HG03108 (cell line): ENCODE measurements around the gene MST1R.
"Not testable (repeated sequence)": the region's sequence is repeated elsewhere in the genome, so short reads cannot be mapped to it uniquely, and the experiment has no call there.

Source experiments
- ATAC-seq: cut with Tn5 transposase; IDR thresholded peaks from one replicate; pipeline ENCODE4 v1.9.1; 2021; ENCODE audit warnings: moderate library complexity; ENCODE audit not compliant: unreplicated experiment

Gene MST1R

DNA sequence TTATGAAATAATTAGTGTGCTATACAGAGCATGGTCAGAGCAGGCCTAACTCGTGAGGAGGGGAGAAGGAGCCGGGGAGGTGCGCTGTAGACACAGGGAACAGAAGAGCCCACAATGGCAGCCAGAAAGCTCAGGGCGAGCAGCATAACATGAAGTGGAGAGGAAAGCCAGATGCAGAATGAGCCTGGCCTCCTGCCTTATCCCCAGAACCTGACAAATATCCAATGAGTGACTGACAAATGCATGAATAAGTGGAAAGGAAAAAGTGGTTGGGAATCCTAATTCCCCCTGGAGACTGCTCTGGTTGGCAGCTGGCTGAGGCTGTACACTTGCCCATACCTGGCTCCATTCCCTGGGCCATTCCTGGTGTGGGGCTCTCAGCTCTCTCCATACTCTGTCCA lies 9.2 kb upstream of the MST1R start:
- no peak for ATAC-seq

DNA sequence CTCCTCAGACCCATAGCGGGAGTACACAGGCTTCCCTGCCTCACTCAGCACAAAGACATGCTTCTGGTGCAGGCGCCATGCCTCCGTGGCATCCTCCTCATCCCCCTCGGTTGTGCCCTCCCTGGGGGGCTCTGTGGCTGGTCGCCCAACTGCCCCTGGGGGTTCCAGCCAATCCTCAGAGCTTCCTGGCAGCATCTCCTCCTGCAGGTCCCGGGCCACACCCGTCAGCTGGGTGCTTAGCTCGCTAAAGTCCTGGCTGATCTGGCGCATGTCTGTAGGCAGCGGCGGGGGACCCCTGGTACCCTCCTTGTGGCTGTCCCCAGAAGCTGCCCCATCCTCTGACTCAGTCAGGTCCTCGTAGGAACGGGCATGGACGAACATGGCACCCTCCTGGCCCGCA lies 7.9 kb upstream of the MST1R start:
- no peak for ATAC-seq

DNA sequence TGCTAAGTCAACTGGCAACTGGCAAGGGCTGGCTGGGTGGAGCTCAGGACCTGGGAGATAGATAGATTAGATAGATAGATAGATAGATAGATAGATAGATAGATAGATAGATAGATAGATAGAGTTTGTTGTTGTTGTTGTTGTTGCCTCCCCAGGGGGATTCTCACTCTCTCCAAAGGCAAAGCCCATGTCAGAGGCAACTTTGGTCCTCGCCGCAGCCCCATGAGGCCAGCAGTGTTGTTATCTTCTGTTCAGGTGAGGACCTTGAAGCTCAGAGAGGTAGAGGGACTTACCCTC lies 7.4 kb upstream of the MST1R start:
- no peak for ATAC-seq

DNA sequence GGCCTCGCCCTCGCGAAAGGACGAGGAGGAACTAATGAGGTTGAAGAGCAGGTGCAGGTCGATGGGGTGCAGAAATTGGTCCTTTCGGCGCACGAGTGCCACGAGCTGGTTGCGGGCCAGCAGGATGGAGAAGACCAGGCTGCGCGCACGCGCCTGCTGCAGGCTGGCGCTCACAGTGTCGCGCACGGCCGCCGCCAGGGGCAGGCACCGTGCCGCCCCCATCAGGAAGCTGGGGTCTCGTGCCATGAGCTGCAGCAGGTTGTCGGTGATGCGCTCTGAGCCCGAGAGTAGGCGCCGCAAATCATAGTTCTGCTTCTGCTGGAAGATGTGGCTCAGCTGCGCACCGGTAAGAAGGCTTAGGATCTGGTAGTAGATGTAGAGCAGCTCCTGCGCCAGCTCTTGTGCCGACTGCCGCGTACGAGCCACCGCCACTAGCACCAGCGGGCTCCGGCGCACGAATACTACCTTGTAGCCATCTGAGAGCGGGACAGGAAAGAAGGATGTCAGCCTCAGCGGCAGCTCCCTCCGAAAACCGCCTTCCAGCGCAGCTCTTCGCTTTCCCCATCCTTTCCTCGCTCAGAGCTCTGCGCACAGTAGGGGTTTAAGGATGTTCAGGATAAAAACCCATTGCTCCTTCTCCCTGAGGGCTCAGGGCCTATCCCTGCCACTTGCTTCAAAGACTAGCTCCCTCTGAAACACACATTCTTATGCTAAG lies 6.9 kb upstream of the MST1R start:
- no peak for ATAC-seq

DNA sequence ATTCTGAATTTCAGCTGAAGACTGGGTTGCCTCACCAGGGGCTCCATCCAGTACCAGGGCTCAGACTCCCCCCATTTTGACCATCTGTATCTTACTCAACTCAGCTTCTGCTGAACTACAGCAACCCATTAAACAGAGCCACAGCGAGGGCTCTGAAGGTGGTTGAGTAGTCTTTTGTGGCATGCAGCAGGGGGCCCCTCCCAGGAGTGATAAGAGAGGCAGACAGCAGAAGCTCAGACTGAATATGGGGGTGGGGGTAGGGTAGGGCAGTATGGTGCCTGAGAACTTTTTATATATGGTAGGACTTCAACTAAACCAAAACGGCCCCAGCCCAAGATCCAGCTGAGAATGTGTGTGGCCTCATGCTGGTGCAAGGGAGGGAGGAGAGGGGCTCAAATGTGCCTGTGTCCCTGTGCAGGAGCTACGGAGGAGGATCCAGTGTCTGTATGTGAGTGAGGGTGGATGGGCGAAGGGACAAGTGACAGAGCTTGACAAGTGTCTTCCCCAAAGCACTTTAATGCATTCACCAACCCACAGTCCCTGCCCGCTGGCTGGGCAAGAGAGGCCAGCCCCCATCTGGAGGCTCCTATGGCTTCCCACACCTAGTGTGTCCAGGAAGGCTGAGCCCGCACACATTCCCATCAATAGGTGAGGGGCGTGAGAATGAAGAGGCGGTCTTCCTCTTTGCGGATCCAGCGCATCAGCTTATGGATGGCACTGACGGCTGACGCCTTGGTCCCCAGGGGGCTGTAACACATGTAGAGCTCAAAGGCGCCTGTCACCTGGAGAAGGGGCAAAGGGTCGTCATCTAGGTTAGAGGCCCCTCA lies 4.9 kb upstream of the MST1R start:
- ATAC-seq, result no peak

DNA sequence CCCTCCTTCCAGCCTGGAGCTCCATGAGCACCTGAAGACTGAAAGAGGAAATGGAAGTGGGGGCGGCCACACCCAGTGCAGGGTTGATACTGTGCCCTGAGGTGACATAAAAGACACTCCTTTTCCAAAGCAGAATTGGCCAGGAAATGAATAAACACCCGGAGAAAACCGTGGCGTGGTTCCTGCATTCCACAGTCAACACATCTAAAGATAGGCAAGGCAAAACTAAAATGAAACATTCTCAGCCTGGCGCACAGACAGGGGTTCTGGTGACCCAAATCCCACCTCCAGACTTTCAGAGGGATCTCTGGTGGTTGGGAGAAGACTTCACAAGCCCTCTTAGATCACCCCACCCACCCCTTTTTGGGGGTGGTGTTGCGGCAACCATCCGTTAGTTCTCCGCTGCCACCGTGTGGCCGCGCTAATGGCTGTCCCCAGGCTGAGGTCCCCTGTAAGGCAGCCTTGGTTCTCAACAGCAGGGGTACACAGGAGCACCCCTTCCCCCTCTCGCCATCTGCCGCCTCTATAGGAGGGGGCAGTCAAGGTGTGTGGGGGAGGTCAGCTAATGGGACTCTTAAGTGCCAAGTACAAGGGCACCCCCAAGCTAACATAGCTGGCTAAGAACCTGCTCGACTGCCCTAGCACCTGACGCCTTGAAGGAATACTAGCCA lies 2.5 kb upstream of the MST1R start:
- ATAC-seq, result no peak

DNA sequence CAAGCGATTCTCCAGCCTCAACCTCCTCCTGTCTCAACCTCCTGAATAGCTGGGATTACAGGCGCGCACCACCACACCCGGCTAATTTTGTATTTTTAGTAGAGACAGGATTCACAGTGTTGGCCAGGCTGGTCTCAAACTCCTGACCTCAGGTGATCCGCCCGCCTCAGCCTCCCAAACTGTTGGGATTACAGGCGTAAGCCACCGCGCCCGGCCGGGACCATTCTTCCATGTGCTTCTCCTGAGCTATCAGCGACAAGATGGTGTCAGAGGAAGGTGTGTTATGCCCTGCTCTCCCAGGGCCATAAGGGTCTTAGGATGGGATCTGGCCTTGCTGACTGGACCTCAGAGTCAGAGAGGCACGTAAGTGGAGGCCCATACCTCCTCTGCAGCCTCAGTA lies 775 bp upstream of the MST1R start:
- ATAC-seq, result not testable (repeated sequence)

DNA sequence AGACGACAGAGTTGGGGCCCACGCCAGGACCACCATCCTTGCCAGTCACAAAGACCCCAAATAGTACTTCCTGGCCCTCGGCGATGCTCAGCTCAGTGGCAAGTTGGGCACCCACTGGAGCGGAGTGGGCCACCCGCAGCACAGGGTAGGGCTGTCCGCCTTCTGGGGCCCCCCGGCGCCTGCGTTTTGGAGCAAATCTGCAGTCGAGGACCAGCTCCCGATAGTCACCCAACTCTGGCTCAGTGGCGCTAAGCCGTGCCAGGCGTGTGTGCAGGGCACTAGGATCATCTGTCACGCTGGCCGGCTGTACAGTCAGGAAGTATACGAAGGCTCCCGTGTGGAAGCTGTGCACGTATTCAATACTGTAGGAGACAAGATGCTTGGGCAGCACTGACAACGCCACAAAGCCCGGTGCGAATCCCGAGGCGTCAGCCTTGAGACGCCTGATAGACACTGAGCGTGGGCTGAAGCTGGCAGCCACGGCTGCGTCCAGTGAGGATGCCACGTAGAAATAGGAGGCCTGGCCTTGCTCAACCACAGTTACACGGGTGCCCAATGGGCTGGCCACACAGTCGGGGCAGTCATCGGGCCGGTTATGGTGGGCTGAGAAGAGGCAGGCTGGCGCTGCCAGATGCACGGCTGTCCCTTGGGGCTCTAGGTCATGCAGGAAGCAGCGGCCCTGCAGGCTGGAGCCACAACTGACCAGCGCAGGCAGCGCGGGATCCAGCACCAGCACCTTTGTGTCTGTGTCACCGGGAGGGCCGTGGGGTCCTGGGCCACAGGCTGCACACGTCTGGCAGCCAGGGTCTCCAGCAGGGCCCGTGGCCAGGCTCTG lies 945 bp downstream of the MST1R start:
- ATAC-seq, result no peak

DNA sequence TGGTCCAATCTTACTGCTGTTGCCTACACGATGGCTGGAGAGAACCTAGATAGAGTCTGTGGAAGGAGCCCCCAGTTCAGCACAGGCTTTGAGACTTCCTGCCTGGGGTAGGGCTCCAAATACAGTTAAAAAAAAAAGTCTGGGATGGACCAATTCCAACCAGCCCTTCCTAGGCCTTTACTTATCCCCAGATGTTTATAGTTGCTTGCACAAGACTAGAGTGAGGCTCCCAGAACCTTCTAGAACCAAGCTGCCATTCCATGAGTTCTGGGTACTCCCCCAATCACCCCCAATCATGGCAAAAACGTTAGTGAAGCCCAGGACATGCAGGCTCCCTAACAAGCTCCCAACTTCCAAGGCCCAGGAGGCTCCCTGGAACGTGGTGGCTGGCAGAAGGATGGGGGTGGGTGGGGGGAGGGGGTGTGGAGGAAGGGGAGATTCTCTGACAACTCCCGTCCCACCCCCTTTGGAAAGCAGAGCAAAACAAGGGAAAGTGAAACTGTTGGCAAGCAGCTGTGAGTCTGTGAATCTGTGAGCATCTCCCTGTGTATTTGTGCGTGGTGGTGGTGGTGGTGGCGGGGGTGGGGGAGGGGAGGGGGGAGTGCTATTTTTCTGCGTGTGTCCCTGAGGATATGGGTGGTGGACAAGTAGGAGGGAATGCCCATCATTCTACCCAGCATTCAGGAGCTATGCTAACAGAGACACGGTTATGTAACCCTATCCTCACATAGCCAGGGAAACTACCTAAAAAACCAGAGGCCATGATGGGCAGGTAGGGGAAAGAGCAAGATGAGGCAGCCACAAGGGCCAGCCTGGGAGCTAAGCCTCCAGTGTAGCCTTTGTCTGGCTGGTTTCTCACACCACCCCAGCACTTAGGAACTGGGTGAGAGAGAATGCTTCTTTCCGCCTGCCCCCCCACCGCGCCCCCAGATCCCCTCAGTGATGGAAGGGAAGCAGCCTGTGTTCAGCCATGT lies 2.0 kb downstream of the MST1R start:
- no peak for ATAC-seq

DNA sequence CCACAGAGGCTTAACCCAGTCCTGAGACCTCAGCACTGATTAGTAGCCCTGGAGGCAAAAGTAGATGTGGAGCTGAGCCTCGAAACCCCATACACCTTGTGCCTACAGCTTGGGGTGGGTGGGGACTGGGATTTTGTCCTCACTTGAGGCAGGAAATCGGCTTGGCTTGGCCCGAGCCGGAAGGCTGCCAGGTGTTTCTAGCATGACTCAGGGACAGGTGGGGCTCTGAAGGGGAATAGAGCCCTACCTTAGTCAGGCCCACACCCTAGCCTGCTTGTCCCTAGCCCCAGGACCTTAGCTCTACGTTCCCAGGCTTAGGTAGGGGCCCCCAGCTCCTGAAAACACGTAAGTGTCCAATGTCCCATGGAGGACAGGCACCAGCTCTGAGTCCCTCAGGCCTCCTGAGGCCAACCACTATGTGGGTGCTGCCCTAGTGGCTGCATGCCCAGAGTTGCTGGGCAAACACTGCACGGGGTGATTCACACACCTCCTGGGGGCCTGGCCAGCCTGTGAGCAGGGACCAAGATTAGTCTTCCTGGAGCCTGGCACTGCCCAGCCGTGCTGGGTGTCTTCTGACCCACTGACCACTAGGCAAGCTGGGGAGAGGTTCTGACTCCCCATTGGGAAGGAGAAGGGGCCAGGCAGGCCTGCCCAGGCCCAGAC lies 3.1 kb downstream of the MST1R start:
- ATAC-seq, result no peak

DNA sequence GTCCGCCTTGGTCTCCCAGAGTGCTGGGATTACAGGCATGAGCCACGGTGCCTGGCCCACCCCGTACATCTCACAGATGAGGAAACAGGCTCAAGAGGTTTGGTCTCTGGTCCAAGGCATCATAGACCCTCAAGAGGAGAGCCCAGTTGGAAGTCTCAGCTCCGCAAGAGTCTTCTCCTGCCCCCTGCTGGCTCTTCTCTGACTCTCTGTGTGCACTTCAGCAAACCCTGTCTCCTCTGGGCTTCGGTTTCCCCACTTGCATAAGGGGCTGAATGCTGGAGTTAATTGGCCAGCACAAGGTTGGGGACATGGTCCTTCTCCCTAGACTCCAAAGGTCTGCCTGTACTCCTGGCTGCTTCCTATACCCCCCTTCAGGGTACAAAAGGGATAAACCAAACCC lies 3.9 kb downstream of the MST1R start:
- no peak for ATAC-seq

DNA sequence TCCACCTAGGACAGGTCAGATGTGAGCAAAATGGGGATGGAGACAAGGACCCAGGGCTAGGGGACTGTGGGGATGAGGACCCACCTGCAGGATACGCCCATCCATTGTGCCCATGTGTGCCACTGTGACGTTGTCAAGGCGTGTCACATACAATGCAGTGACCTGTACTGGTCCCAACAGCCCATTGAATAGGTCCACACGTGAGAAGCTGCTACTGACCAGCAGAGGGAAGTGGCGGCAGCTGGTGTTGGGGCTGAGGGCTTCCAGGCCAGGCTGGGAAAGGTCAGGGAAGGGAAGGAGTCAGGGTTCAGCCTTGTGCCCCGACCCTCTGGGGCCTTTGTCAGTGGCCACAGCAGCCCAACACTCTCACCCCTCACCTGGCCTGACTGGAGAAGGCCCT lies 4.7 kb downstream of the MST1R start:
- ATAC-seq, result no peak

DNA sequence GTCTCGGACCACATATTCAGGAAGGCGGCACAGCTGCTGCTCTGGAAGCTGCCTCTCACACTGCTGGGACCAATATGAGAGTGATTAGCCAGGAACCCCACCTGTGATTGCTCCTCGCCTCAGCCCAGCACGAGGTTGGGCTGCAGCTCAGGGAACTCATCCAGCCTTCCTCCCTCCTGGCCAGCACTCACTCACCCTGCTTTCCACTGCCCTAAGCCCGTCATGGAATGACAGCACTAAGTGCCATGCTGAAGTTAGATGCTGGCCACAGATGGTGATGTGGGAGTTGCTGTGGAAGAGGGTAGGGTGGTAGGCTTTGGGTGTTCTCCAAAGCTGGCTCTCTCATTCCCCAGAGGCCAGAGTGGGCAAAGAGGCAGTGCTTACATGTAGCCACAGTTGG lies 7.3 kb downstream of the MST1R start:
- ATAC-seq, result no peak

DNA sequence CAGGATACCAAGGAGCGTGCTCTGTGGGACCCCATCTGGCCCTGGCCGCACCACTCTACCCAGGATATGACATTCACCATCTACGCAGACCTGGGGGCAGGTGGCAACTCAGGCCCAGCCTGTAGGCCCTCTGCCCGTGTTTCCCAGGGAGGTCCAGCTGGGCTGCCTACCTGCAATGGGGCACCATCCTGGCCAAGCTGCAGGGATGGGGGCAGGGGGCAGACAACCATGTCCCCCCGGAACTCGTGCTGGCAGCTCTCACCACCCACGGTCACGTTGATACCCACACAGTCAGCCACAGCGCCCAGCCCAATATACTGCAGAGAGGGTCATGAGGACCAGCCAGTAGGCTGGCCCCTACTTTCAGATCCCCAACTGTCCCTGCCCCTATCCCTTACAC lies 7.9 kb downstream of the MST1R start:
- ATAC-seq, result no peak

DNA sequence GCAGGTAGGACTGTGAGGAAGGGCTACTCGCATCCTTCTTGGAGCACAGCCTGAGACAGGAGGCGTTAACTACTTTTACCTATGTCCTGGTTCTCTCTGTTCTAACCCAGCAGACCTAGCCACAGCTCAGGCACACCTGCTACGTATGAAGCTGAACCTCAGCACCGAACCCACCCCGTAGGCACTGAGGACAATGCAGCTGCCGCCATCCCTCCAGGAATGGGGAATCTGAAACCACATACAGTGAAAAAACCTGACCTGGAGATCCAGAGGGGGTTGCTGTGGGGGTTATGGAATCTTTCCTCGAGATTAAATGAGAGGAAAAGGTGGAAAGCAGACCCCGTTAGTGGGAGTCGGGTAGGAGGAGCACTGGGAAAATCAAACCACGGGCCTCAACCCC lies 14.4 kb downstream of the MST1R start:
- ATAC-seq, result no peak

DNA sequence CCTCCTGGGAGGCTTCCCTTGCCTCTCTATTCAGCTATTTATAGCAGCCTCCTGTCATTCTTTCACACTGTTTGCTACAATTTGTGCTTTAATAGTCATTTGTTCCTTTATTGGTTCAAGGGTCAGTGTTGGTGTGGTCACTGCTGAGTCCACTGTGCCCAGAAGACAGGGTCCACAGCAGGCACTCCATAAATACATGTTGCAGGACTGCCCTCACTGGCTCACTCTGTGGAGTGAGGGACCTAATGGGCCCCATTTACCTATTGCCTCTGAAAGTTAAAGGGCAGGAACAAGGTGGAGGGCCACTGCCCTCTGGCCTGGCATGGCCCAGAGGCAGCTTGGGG lies 16.8 kb downstream of the MST1R start:
- no peak for ATAC-seq

DNA sequence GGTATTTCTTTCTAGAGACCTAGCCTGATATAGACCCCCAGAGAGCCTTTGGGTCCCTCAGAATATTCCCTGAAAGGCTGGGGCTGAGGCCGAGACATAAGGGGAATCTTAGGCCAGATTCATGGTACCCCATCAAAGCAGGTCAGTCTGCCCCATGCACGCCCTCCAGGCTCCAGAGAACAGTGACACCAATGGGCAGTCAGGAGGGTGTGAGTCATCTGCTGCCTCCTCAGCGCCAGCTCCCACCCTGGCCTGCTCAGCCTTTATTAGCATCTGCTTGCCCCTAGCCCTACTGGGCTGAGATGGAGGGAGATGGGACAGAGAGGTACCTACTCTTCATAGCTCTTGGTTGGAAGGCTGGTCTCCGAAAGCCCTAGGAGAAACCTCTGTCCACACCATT lies 19.7 kb downstream of the MST1R start:
- no peak for ATAC-seq

DNA sequence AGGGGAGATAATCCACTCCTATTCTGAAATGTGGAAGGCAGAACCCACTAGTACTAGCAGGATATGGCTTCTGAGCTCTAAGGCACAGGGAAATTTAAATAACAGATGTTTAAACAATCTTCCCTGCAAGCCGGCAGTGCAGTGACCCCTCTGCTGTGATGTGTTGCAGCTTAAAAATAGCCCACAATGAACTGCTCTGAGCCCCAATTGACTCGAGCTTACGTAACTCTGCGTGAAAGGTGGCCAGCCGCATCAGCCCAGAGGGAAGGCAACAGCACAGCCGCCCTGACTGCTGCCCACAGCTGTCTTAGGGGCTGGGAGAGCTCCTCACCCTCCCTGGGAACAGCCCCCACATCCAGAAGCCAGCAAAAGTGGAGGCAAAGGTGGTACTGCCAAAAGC lies 21.5 kb downstream of the MST1R start:
- ATAC-seq, result no peak

DNA sequence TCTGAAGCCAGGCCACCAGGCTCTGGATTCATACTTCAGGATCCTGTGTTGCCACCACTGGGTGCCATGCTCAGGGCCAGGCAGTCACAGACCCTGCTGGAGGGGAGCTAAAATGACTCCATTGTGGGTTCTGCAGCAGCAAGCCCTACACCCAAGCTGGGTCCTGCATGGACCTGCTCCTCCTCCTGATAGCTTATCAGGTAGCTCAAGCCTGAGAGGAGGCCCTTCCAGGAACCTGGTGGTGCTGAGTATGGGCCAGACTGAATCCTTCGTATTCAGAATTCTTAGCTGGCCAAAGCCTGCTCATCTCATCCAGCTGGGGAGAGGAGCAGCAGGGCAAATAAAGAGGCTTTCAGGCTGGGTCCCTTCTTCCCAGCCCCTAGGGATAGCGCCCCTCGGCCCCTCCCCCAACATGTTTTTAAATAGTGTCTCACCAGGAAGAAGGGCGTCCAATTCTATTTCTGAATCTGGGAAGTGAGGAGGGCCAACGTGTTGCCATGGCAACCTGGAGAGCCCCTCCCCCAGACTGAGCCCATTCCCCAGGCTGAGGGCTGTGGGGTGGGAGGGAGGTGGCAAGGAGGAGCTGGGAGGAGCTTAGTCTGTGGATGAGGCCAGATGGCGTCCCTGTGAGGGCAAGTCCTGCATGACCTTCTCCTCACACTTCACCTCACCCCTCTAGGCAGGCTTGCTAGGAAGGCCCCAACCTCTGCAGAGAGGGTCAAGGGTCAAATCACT lies 22.9 kb downstream of the MST1R start:
- no peak for ATAC-seq
